ENCODE data around the gene NDUFB1.

Gene NDUFB1

DNA sequence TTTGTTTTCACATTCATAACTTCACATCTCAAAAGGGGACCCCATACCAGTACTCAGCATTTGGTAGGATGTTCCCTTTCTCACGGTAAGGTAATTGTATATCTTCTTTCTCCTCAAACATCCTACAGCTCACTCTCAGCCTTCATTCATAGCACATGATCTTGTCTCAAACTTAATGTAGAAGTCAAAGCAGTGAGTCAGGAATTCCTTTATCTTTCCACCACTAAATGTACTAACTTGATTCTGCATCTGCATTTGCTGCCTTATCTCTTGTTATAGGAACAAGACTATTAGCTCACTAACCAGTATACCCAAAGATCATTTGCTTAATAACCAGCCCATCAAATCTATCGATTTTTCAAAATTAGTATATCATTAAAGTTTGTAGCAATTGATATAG is 23.2 kb upstream of the NDUFB1 start:
- DNase-seq (ENCODE audit: low spot score), result no peak
- in situ Hi-C loops (cut with MboI; ENCODE audit: low pct_unique_long_range_greater_than_20kb, low sequenced_read_pairs, unreplicated experiment), result loop anchor here (25.0 kb wide), 1 partner anchor 543 kb away; no protein-coding TSS in a partner anchor
- TF ChIP-seq, protein P1, sequence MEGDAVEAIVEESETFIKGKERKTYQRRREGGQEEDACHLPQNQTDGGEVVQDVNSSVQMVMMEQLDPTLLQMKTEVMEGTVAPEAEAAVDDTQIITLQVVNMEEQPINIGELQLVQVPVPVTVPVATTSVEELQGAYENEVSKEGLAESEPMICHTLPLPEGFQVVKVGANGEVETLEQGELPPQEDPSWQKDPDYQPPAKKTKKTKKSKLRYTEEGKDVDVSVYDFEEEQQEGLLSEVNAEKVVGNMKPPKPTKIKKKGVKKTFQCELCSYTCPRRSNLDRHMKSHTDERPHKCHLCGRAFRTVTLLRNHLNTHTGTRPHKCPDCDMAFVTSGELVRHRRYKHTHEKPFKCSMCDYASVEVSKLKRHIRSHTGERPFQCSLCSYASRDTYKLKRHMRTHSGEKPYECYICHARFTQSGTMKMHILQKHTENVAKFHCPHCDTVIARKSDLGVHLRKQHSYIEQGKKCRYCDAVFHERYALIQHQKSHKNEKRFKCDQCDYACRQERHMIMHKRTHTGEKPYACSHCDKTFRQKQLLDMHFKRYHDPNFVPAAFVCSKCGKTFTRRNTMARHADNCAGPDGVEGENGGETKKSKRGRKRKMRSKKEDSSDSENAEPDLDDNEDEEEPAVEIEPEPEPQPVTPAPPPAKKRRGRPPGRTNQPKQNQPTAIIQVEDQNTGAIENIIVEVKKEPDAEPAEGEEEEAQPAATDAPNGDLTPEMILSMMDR (IDR thresholded peaks at IDR 0.05; ENCODE audit: extremely low read depth, insufficient read depth, missing control alignments), result no peak

DNA sequence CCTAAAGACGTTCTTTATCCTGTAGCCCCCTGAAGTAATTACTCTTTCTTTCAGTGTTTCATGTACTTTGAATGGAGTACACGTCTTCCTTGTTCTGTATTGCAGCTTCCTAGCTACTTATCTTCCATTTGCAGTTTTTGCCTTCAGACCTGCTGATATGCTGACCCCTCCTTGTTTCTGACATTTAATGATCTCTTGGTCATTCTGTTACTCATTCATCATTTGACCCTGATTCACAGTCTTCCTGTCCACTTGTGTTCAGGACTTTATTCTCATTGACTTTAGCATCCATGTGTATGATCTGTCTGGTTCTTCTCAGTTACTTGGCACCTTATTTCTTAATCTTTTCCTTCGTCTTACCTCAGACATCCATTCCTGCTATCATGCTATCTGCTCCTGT is 22.5 kb upstream of the NDUFB1 start:
- TF ChIP-seq, protein P1 (IDR thresholded peaks at IDR 0.05; ENCODE audit: extremely low read depth, insufficient read depth, missing control alignments), result no peak
- in situ Hi-C loops (cut with MboI; ENCODE audit: low pct_unique_long_range_greater_than_20kb, low sequenced_read_pairs, unreplicated experiment), result loop anchor here (25.0 kb wide), 1 partner anchor 543 kb away; no protein-coding TSS in a partner anchor
- DNase-seq (ENCODE audit: low spot score), result no peak

GRCh38 chr14:92143309-92143708 is 21.8 kb upstream of the NDUFB1 start:
- TF ChIP-seq, protein P1 (IDR thresholded peaks at IDR 0.05; ENCODE audit: extremely low read depth, insufficient read depth, missing control alignments), result no peak
- DNase-seq (ENCODE audit: low spot score), result no peak
- in situ Hi-C loops (cut with MboI; ENCODE audit: low pct_unique_long_range_greater_than_20kb, low sequenced_read_pairs, unreplicated experiment), result loop anchor here (25.0 kb wide), 1 partner anchor 544 kb away; no protein-coding TSS in a partner anchor

DNA sequence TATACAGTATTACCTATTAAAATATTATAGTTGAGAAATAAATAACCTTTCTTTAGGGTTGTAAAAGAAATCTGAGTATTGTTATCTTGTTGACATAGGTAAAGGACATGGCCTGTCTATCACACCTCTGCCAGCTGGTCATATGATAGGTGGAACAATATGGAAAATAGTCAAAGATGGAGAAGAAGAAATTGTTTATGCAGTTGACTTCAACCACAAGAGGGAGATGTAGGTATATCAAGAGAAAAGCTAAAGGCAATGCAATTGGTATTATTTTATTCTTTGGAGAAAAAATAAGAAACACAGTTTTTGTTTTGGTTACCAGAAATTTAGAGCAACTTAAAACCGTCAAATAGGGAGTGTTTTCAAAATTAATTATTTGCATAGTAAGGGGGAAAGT is 13.8 kb upstream of the NDUFB1 start:
- in situ Hi-C loops (cut with MboI; ENCODE audit: low pct_unique_long_range_greater_than_20kb, low sequenced_read_pairs, unreplicated experiment), result loop anchor here (25.0 kb wide), 1 partner anchor 552 kb away; no protein-coding TSS in a partner anchor
- TF ChIP-seq, protein P1 (IDR thresholded peaks at IDR 0.05; ENCODE audit: extremely low read depth, insufficient read depth, missing control alignments), result peak; percentile 42
- no peak for DNase-seq (ENCODE audit: low spot score)

- DNase-seq (ENCODE audit: low spot score), result no peak
- in situ Hi-C loops (cut with MboI; ENCODE audit: low pct_unique_long_range_greater_than_20kb, low sequenced_read_pairs, unreplicated experiment), result loop anchor here (25.0 kb wide), 1 partner anchor 553 kb away; no protein-coding TSS in a partner anchor
- TF ChIP-seq, protein P1 (IDR thresholded peaks at IDR 0.05; ENCODE audit: extremely low read depth, insufficient read depth, missing control alignments), result no peak
Observed at GRCh38 chr14:92134456-92134855, 12.9 kb upstream of the NDUFB1 start.

DNA sequence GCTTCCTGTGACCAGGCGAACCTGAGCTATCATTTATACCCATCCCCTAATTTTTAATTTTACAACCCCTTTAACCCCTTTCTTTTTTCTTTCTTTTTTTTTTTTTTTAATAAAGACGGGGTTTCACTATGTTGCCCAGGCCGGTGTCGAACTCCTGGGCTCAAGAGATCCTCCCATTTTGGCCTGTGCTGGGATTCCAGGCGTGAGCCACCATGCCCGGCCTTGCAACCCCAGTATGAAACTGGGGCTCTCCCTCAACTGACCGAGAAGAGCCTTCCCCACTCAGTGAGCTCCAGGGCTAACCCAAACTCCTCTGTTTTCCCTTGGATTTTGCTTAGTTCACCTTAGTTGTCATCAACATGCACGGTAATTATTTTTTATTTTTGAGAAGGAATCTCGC is 1.3 kb upstream of the NDUFB1 start:
- in situ Hi-C loops (cut with MboI; ENCODE audit: low pct_unique_long_range_greater_than_20kb, low sequenced_read_pairs, unreplicated experiment), result no loop called here
- DNase-seq (ENCODE audit: low spot score), result no peak
- TF ChIP-seq, protein P1 (IDR thresholded peaks at IDR 0.05; ENCODE audit: extremely low read depth, insufficient read depth, missing control alignments), result no peak

GRCh38 chr14:92122351-92122677 is 808 bp upstream of the NDUFB1 start:
- DNase-seq (ENCODE audit: low spot score), result peak; percentile 23

More at GRCh38 chr14:92122351-92122677, 808 bp upstream of the NDUFB1 start:
- in situ Hi-C loops (cut with MboI; ENCODE audit: low pct_unique_long_range_greater_than_20kb, low sequenced_read_pairs, unreplicated experiment), result no loop called here
- TF ChIP-seq, protein P1 (IDR thresholded peaks at IDR 0.05; ENCODE audit: extremely low read depth, insufficient read depth, missing control alignments), result no peak
